GM12864 (cell line): ENCODE results near the gene ZNF732.

Experiments used
- DNase-seq: peaks from one replicate; pipeline ENCODE4 v3.0.0-alpha.2; 2011; ENCODE audit warnings: low read depth
- H3K4me3 ChIP-seq: 2 replicates; pipeline ENCODE4 v1.5.1; 2011; ENCODE audit warnings: mild to moderate bottlenecking, low read depth, low read length, control low read depth
- CTCF ChIP-seq: IDR thresholded peaks from 2 replicates; pipeline ENCODE4 v1.5.1; 2011; ENCODE audit warnings: low read depth, mild to moderate bottlenecking, moderate library complexity, low read length, control low read depth, inconsistent platforms; ENCODE audit errors: missing control alignments

ZNF732 gene

GRCh38 chr4:304969-305680, at the start of gene ZNF732:
ZNF732 (minus strand) TSS chr4:305474; CDS start chr4:305310, 164 bp downstream.
- TF ChIP-seq CTCF, result no peak
- DNase-seq, result no peak
- no peak within 1 kb of the TSS for H3K4me3 ChIP-seq

GRCh38 chr4:340011-340410, 34.7 kb upstream of the ZNF732 start:
- no peak overlapping the region for H3K4me3 ChIP-seq
- no peak for DNase-seq
- TF ChIP-seq CTCF, result no peak

GRCh38 chr4:338759-339097, 33.5 kb upstream of the ZNF732 start:
- peak overlapping the region; percentile 86 for H3K4me3 ChIP-seq
- DNase-seq, result no peak
- no peak for TF ChIP-seq CTCF

- H3K4me3 ChIP-seq, result peak overlapping the region; percentile 86
- DNase-seq, result no peak
- TF ChIP-seq CTCF, result no peak
Observed at GRCh38 chr4:337932-338758, 32.9 kb upstream of the ZNF732 start.

- peak; percentile 96 for DNase-seq
- peak within 1 kb of the TSS; percentile 86 for H3K4me3 ChIP-seq
- TF ChIP-seq CTCF, result no peak
Observed at GRCh38 chr4:337143-337931, 32.1 kb upstream of the ZNF732 start, which contains the start of gene ZNF141. ZNF141 (plus strand) TSS chr4:337814; CDS start chr4:337984, 170 bp downstream.

GRCh38 chr4:336893-337142, 31.5 kb upstream of the ZNF732 start:
- no peak for TF ChIP-seq CTCF
- peak overlapping the region; percentile 86 for H3K4me3 ChIP-seq
- DNase-seq, result no peak
